ENCODE data around the gene GDPD1.
A peak's percentile ranks its signal among the peaks of the same experiment; 100 is the strongest.
"Not testable (repeated sequence)": the region's sequence is repeated elsewhere in the genome, so short reads cannot be mapped to it uniquely, and the experiment has no call there.

Gene GDPD1

DNA sequence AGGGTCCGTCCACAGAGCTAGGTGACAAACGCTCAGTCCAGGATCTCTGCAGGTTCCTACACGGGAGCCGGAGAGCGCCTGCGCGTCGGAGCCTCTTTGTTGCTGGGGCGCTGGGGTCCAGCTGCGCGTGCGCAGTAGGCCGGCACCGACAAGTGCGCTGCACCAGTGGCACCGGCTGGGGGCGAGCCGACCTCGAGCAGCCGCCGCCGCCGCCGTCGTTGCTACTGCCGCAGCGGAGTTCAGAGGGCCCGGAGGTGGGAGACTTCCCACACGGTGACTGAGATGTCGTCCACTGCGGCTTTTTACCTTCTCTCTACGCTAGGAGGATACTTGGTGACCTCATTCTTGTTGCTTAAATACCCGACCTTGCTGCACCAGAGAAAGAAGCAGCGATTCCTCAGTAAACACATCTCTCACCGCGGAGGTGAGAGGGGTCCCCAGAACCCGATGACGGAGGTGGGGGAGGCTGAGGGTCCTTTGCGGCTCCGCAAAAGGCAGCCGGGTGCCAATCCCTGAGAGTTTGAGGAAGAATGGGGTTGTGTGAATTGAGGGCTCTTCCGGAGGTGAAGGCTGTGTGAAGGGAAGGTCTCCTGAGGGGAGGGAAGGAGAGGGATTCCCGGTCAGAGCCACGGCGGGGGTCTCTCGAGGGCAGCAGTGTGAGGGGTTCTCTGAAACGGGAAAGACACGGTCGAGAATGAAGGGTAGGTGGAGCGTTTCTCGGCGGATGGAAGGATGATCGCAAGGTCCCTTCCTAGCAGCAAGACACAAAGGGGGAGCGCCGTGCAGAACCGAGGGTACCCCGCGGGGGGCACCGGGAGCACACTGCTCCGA, at the start of gene GDPD1:
Gene GDPD1 (plus strand): TSS at position 184 of the 831 bp plus-strand sequence. CDS start 99 bp downstream, at position 283.
- peak; percentile 95 to 96 for DNase-seq (ENCODE audit: low read depth in 2 of 2)

DNA sequence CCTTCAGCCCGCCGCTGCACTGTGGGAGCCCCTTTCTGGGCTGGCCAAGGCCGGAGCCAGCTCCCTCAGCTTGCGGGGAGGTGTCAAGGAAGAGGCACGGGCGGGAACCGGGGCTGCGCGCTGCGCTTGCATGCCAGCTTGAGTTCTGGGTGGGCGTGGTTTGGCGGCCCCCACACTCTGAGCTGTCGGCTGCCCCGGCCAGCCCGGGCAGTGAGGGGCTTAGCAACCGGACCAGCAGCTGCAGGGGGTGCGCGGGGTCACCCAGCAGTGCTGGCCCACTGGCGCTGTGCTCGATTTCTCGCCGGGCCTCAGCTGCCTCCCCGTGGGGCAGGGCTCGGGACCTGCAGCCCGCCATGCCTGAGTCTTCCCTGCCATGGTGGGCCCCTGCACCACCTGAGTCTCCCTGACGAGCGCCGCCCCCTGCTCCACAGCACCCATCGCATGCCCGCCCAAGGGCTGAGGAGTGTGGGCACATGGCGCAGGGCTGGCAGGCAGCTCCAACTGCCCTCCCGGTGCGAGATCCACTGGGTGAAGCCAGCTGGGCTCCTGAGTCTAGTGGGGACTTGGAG, 47.8 kb upstream of the GDPD1 start:
- no peak for DNase-seq (ENCODE audit: low read depth in 2 of 2)

DNA sequence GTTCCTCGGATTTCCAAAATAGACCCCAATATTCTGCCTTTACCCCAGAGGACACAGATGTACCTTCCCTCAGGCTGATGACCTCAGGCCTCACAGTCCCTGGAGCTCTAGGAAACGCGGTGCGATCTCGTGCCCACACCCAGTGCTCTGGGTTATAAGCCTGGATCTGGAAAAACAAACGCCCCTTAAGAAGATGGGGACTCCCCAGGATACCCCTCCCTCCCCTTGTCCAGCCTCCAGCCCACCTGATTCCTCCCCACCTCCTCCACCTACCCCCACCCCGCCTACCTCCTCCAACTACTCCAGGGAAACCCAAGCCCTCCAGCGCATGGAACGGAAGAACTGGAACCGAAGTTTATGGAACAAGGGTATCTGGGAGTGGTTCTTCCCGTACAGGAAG, 45.6 kb upstream of the GDPD1 start:
- no peak for DNase-seq (ENCODE audit: low read depth in 2 of 2)

DNA sequence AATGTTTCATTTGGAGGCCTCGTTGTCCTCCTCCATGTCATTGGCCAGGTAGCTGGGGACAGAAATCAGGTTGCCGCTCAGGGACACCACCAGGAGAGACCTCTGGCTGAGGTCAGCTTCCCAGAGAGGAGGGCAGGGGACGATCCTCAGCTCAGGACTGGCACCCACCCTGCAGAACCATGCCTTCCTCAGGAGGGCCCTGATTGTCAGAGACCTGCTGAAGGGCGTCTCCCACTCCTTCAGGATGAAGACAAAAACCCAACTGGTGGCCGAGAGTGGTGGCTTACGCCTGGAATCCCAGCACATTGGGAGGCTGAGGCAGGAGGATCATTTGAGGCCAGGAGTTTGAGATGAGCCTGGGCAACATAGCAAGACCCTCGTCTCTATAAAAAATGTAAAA, 45.2 kb upstream of the GDPD1 start:
- DNase-seq (ENCODE audit: low read depth in 2 of 2), result no peak

DNA sequence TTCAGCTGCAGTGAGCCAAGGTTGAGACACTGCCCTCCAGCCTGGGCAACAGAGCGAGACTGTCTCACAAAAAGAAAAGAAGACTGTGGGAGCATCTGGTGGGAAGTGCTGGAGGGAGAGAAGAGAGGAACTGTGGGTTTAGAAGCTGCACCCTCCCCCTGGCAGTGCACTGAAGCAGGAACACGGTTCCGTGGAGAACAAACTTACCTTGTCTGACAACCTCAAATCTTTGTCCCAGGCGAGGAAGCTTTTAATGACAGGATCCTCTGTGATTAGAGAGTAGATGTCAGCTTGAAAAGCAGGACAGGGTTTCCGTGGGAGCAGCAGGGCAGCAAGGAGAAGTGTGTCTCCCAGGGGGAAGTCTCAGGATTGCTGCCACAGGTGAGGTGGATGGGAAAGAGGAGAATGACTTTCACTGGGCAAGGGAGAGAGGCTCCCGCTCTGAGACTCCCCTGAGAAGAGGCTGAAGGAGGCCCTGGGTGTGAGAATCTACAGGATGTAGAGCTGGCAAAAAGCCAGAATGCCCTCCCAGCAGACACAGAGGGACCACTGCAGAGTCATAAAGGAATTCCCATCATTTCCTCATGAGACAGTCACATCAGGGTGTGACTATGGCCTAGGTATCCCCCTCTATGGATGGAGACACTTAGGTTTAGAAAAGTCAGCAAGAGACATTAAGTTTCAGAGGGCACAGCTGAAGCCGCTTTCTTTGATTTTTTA, 41.9 kb upstream of the GDPD1 start:
- no peak for DNase-seq (ENCODE audit: low read depth in 2 of 2)

DNA sequence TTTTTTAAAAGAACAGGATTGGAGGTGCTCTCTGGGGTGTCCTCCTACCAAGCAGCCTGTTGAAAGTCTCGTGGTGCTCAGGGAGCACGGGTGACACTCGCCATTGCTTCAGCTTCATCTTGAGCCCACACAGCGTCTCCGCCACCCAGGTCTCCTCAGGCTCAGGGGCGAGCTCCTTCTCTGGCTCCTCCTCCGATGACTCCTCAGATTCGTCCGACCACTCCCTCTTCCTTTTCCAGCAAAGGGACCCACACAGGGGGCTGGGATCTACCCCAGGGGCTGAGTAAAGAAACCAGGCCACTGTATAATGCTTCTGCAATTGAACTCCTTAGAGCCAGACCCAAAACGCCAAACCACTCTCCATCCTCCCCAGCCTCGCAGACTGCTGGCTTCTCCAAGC, 40.7 kb upstream of the GDPD1 start:
- DNase-seq (ENCODE audit: low read depth in 2 of 2), result not testable (repeated sequence)

DNA sequence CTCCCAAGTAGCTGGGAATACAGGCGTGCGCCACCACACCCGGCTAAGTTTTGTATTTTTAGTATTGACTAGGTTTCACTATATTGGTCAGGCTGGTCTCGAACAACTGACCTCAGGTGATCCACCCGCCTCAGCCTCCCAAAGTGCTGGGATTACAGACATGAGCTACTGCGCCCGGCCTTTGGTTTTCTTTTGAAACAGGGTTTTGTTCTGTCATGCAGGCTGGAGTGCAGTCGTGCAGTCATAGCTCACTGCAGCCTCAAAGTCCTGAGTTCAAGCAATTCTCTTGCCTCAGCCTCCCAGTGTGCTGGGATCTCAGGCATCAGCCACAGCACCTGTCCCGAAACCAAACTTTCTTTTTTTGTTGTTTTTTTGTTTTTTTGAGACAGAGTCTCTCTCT, 39.7 kb upstream of the GDPD1 start:
- DNase-seq (ENCODE audit: low read depth in 2 of 2), result no peak

DNA sequence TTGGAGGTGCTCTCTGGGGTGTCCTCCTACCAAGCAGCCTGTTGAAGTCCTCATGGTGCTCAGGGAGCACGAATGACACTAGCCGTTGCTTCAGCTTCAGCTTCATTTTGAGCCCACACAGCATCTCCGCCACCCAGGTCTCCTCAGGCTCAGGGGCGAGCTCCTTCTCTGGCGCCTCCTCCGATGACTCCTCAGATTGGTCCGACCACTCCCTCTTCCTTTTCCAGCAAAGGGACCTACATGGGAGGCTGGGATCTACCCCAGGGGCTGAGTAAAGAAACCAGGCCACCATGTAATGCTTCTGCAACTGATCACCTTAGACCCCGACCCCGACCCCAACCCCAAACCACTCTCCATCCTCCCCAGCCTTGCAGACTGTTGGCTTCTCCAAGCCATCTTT, 38.8 kb upstream of the GDPD1 start:
- DNase-seq (ENCODE audit: low read depth in 2 of 2), result no peak

DNA sequence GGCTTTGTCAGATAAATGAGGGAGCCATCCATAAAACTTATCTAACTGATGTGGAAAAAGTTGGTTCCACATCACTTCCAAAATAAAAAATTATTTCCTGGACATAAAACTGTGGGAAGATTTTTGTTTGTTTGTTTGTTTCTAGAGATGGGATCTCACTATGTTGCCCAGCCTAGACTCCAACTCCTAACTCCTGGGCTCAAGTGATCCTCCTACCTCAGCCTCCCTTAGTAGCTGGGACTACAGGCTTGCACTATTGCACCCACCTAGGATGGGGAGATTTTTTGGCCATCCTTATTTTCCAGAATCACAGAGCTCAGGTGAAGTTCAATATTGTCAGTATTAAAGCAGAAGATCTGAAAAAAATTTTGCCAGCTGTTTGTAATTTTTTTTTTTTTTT, 34.3 kb upstream of the GDPD1 start:
- no peak for DNase-seq (ENCODE audit: low read depth in 2 of 2)

DNA sequence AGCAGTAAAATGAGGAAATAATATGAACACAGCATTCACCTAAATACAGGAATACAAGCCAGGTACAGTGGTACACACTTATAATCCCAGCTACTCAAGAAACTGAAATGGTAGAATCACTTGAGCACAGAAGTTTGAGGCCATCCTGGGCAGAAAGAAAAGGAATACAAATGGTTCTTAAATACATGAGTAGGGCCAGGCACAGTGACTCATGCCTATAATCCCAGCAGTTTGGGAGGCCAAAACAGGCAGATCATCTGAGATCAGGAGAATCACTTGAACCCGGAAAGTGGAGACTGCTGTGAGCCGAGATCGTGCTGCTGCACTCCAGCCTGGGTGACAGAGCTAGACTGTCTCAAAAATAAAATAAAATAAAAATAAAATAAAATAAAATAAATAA, 33.5 kb upstream of the GDPD1 start:
- DNase-seq (ENCODE audit: low read depth in 2 of 2), result no peak

DNA sequence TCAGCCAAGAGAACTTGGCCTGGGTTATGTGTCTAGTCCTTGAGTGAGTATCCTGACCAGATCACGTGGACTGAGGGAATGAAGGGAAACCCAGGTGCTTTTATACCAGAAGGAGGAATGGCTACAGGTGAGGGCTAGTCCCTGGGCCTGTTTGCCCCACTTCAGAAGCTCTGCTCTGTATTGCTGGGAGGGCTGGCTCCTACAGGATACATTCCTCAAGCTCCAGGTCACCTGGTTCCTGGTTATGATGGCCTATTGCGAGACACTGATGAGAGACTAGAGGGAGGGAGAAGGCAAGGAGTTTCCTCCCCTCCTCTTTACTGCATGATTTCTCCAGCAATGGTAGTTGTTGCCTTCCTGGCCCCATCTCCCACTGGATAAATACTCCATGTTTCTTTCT, 29.5 kb upstream of the GDPD1 start:
- DNase-seq (ENCODE audit: low read depth in 2 of 2), result no peak

DNA sequence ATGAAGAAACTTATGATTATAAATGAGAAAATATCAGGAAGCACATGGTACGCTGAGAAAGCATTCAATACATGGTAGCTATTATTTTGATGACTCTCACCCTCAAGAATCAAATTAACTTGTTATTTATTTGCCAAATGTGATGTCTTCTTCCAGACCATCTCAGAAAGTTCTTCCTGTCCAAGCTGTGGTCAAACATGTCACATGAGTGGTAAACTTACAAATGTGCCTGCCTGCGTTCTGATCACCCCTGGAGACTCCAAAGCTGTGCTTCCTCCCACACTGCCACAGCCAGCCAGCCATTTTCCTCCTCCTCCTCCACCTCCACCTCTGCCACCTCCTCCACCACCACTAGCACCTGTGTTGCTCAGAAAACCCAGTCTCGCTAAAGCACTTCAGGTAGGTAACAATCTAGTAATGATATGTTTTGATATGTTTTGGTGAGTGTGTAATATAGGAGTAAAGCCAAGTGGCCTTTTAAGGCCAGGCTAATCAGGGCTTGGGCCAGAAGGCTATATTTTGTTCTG, 26.9 kb upstream of the GDPD1 start:
- no peak for DNase-seq (ENCODE audit: low read depth in 2 of 2)

DNA sequence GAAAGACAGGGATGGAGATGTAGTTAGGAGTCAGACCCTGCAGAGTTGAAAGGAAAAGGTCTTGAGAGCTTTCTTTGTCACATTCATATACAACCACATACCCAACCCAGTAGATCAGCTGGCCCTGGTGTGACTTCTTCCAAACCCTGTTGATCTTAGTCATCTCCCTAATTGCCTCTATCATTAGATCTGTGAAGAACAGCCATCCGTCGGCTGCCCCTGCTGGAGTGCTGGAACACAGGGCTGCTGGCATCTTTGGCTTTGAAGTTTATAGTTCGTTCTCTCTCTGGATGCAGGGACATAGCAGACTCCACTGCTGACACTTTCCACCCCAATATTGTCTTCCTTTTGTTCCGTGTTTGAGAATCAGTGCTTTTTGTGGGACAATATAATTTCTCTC, 20.9 kb upstream of the GDPD1 start:
- DNase-seq (ENCODE audit: low read depth in 2 of 2), result no peak

DNA sequence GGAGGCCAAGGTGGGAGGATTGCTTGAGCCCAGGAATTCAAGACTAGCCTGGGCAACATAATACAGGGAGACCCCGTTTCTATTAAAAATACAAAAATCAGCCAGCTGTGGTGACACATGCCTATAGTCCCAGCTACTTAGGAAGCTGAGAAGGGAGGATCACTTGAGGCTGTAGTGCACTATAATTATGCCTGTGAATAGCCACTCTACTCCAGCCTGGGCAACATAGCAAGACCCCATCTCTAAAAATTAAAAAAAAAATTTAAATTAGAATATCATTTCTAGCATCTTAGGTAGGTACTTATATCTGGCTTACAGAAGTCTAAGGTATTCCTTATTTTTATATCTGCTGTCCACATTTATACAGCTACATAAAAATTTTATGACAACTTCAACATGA, 18.0 kb upstream of the GDPD1 start:
- DNase-seq (ENCODE audit: low read depth in 2 of 2), result no peak

DNA sequence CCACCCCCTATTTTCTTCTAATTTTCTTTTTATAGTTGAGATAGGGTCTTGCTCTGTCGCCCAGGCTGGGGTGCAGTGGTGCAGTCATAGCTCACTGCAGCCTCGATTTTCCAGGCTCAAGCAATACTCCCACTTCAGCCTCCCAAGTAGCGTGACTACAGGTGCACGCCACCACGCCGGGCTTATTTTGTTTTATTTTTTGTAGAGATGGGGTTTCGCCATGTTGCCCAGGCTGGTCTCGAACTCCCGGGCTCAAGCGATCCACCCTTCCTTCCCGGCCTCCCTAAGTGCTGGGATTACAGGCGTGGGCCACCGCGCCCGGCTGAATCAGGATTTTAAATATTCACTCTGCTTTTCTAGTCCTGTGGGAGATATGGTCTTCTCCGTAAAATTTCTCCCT, 941 bp upstream of the GDPD1 start:
- DNase-seq (ENCODE audit: low read depth in 2 of 2), result no peak

DNA sequence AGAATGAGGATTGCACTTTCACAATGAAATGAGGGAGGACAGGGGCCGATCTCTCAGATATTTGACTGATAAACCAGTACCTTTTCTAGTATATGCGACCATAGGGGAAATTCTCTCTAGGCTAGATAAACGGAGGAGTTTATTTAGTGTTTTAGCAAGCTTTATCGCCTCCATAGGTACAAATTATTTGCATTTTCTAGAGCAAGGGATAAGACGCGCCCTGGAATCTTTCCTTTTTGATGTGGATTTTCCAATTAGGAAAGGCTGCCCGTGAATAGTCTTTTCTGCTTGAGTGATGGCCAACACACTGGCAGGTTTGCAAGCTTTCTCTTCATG, 351 bp upstream of the GDPD1 start:
- no peak for DNase-seq (ENCODE audit: low read depth in 2 of 2)

DNA sequence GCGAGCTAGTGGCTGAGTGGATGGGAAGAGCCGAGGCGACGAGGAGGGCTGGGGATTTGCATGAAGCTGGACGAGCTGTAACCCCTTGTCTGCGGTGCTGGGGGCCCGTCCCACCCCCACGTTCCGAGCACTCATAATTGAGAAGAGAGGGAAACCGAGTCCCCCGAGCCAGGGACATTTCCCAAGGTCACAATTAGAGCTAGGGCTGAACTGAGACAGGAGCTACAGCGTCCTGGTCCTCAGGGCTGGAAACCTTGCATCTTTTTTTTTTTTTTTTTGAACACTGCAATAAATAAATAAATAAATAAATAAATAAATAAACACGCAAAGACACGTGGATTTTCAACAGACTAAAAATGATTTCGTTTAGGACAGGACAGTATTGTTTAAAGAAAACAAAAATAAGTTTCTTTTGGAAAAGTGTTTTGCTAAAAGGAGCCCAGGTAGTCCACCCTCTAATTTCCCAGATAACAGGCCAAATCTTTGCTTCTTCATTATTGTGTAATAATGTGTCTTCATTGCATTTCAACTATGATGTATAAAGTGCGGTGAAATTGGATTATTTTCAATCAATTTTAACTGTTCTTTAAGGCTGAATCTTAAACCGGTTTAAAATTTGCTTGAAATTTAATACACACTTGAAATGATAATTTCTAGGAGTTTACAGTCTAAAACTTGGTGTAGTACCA, 992 bp downstream of the GDPD1 start:
- DNase-seq (ENCODE audit: low read depth in 2 of 2), result no peak

DNA sequence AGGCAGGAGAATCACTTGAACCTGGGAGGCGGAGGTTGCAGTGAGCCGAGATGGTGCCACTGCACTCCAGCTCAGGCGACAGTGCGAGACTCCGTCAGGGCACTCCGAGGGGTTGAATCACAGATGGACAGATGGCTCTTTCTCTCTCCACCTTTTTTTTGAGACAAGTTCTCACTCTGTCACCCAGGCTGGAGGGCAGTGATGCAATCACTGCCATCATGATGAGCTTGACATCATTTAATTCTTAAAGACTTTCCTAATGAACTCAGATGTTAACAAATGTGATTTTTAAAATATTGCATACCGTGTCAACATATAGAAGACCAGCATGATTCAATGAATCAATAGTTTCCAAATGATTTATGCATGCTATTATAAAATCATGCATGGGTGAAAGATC, 3.5 kb downstream of the GDPD1 start:
- no peak for DNase-seq (ENCODE audit: low read depth in 2 of 2)

DNA sequence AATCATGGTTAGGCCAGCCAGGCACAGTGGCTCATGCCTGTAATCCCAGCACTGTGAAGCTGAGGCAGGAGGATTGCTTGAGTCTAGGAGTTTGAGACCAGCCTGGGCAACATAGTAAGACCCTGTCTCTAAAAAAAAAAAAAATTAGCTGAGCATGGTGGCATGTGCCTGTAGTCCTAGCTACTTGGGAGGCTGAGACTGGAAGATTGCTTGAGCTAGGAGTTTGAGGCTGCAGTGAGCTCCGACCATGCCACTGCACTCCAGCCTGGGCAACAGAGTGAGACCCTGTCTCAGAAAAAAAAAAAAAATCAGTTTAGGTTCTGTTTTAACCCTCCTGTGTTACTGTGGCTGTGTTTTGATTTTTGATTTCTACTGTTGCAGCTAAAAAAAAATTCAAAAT, 8.3 kb downstream of the GDPD1 start:
- not testable (repeated sequence) for DNase-seq (ENCODE audit: low read depth in 2 of 2)

DNA sequence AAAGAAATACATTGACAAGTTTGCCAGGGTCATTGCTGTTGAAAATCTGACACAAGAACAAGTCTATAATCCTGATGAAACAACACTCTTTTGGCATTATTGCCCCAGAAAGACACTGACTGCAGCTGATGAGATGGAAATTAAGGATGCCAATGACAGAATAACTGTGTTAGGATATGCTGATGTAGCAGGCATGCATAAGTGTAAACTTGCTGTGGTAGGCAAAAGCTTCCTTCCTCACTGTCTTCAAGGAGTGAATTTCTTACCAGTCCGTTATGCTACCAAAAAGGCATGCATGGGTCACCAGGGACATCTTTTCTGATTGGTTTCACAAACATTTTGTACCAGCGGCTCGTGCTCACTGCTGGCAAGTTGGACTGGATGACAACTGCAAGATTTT, 10.5 kb downstream of the GDPD1 start:
- no peak for DNase-seq (ENCODE audit: low read depth in 2 of 2)

DNA sequence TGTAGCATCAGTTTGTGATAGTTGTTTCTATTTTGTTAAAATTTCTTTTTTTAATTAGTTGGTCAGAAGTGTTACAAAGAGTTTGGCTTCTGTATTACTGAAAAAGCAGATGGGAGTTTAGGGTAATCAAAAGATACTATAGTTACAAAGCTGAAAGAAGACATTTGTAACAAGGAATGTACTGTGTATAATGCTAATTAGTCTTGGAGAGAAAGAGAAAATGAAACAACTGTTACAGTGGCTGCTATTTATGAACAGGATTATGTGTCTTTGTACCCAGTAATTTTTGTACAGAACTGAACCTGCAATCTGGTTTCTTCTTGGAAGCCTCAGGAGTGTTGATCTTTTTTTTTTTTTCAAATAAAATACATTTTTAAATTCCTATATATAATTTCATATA, 14.3 kb downstream of the GDPD1 start:
- DNase-seq (ENCODE audit: low read depth in 2 of 2), result no peak

DNA sequence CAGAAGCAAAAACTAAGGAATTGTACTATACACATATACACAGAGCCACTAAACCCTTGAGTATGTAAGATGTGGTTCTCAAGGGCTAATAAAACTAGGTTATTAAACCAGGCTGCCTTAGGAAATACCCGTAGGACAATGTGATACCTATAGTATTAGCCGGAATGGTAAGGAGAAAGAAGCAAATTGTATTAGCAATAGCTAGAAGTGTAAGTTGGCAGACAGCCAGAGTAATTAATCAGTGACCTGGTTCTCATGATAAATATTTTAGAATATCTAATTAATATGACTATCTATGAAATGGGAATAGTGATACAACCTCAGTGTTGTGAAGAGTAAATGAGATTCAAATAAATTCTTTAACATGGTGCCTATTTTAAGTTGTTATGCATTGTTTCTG, 18.6 kb downstream of the GDPD1 start:
- no peak for DNase-seq (ENCODE audit: low read depth in 2 of 2)
